ENCODE results near the gene VSIR. TPM values are rescaled to one million over a fixed set of nuclear protein-coding genes. Genes with fewer than 3 reads are reported as not detected.

VSIR gene
- total and polyA plus RNA-seq, 11 donors = 32.6 to 181 (median 83.2) TPM

- peak in 2 of 5 donors; percentile 27 to 30 for DNase-seq
- TF ChIP-seq POLR2A (IDR thresholded peaks at IDR 0.05) = no peak
- TF ChIP-seq CTCF (IDR thresholded peaks at IDR 0.05) = no peak
- H3K9me3 ChIP-seq = no peaks in the 10 kb centered on the region
- no peaks in the 10 kb centered on the region for H3K27me3 ChIP-seq
- peaks cover 0 to 32% (median 0%) of the 10 kb centered on the region in 9 donors for H3K36me3 ChIP-seq
- 33 to 50% (median 38%) methylated on average over 5 of the region's 5 CpGs for WGBS, 4 donors
- H3K27ac ChIP-seq = peak overlapping the region; percentile 19 to 98 (median 97)
- H3K4me1 ChIP-seq = peaks cover 29 to 96% (median 87%) of the 10 kb centered on the region in 12 donors
- H3K4me3 ChIP-seq = peak overlapping the region in 9 of 12 donors; percentile 5 to 96 (median 70)
- intact Hi-C loops (cut with DNase I) = loop anchor here in 1 of 10 donors (10.0 kb wide), 1 partner anchor 475 kb away; no protein-coding TSS in a partner anchor
- ATAC-seq = no peak
These were observed 4.0 kb downstream of the VSIR start for GRCh38 chr10:71769279-71769823.

- WGBS, 4 donors = 24 to 53% (median 27%) methylated on average over 9 to 10 of the region's 10 CpGs
- Histone ChIP-seq H3K27me3 (no peaks in the 10 kb centered on the region), H3K4me3 (peak overlapping the region in 8 of 12 donors; percentile 0 to 24 (median 6)), H3K9me3 (no peaks in the 10 kb centered on the region), H3K27ac (peak overlapping the region; percentile 22 to 98 (median 97)), H3K4me1 (peaks cover 29 to 100% (median 98%) of the 10 kb centered on the region in 12 donors), H3K36me3 (peaks cover 0 to 45% (median 6%) of the 10 kb centered on the region in 9 donors)
- TF ChIP-seq POLR2A (IDR thresholded peaks at IDR 0.05) (no peak), CTCF (IDR thresholded peaks at IDR 0.05) (no peak)
- peak; percentile 7 to 57 (median 22) for ATAC-seq
- peak; percentile 87 to 92 (median 90) for DNase-seq
- intact Hi-C loops (cut with DNase I) = loop anchor here in 2 of 10 donors (2.0 to 10.0 kb wide), 2 partner anchors 55 to 477 kb away; no protein-coding TSS in a partner anchor
These were observed 5.8 kb downstream of the VSIR start for GRCh38 chr10:71767420-71768035.

GRCh38 chr10:71766717-71767419, 6.5 kb downstream of the VSIR start:
- Histone ChIP-seq H3K4me1 (peaks cover 29 to 100% (median 99%) of the 10 kb centered on the region in 12 donors), H3K9me3 (no peaks in the 10 kb centered on the region), H3K4me3 (peak overlapping the region in 5 of 12 donors; percentile 0 to 24 (median 9)), H3K36me3 (peaks cover 0 to 52% (median 7%) of the 10 kb centered on the region in 9 donors), H3K27me3 (no peaks in the 10 kb centered on the region), H3K27ac (peak overlapping the region; percentile 22 to 98 (median 97))
- WGBS, 4 donors = 25 to 45% (median 37%) methylated on average over 10 of the region's 10 CpGs
- ATAC-seq (peak; percentile 51 to 67 (median 60)), DNase-seq (peak; percentile 79 to 91 (median 86))
- TF ChIP-seq CTCF (IDR thresholded peaks at IDR 0.05) = no peak
- no peak for TF ChIP-seq POLR2A (IDR thresholded peaks at IDR 0.05)
- intact Hi-C loops (cut with DNase I) = loop anchor here in 3 of 10 donors (1.0 to 10.0 kb wide), 3 partner anchors 17 to 478 kb away; no protein-coding TSS in a partner anchor

Data from heart left ventricle (tissue), 16 donors.